H9 (cell line): ENCODE data around the gene DCST2. TPM values are rescaled to one million over a fixed set of nuclear protein-coding genes. Genes with fewer than 3 reads are reported as not detected.

Experiments
- DNase-seq: peaks from one replicate; pipeline ENCODE4 v3.0.0-alpha.2; 2017
- H2AFZ ChIP-seq: one replicate; pipeline ENCODE4 v1.6.1; 2013; ENCODE audit warnings: mild to moderate bottlenecking, low read length, control low read depth, moderate library complexity
- H2AK5ac ChIP-seq: 2 replicates; pipeline ENCODE4 v1.6.1; 2013; ENCODE audit warnings: low read length, control low read depth, mixed read lengths; ENCODE audit not compliant: insufficient read length
- H2BK120ac ChIP-seq: one replicate; pipeline ENCODE4 v1.6.1; 2013; ENCODE audit warnings: low read depth, mild to moderate bottlenecking, low read length, control low read depth, inconsistent platforms; ENCODE audit not compliant: poor library complexity, severe bottlenecking
- H2BK12ac ChIP-seq: 2 replicates; pipeline ENCODE4 v1.6.1; 2013; ENCODE audit warnings: low read length, control low read depth, mixed read lengths, low read depth; ENCODE audit not compliant: insufficient read length
- H2BK15ac ChIP-seq: 2 replicates; pipeline ENCODE4 v1.6.1; 2013; ENCODE audit warnings: low read depth, low read length, control low read depth
- H2BK20ac ChIP-seq: one replicate; pipeline ENCODE4 v1.6.1; 2013; ENCODE audit warnings: low read depth, mild to moderate bottlenecking, low read length, control low read depth, inconsistent platforms; ENCODE audit not compliant: poor library complexity, severe bottlenecking
- H2BK5ac ChIP-seq: 2 replicates; pipeline ENCODE4 v1.6.1; 2013; ENCODE audit warnings: low read length, control low read depth, mixed read lengths; ENCODE audit not compliant: insufficient read length
- H3K14ac ChIP-seq: 2 replicates; pipeline ENCODE4 v1.6.1; 2013; ENCODE audit warnings: low read length, control low read depth; ENCODE audit not compliant: insufficient read depth
- H3K18ac ChIP-seq: 2 replicates; pipeline ENCODE4 v1.6.1; 2013; ENCODE audit warnings: low read depth, mild to moderate bottlenecking, mixed read lengths, low read length, control low read depth; ENCODE audit not compliant: insufficient read length
- H3K23ac ChIP-seq: 2 replicates; pipeline ENCODE4 v1.6.1; 2013; ENCODE audit warnings: low read length, control low read depth, mixed read lengths, low read depth; ENCODE audit not compliant: insufficient read length
- H3K23me2 ChIP-seq: 2 replicates; pipeline ENCODE4 v1.6.1; 2013; ENCODE audit warnings: low read depth, mild to moderate bottlenecking, mixed read lengths, low read length, control low read depth; ENCODE audit not compliant: insufficient read length, poor library complexity, severe bottlenecking
- H3K27ac ChIP-seq: 2 replicates; pipeline ENCODE4 v1.5.1; 2013; ENCODE audit warnings: low read length, control low read depth, mixed read lengths, low read depth; ENCODE audit not compliant: insufficient read length
- H3K27me3 ChIP-seq: 2 replicates; pipeline ENCODE4 v1.6.1; 2013; ENCODE audit warnings: low read length, control low read depth, inconsistent platforms; ENCODE audit not compliant: insufficient read depth
- H3K4ac ChIP-seq: 2 replicates; pipeline ENCODE4 v1.6.1; 2013; ENCODE audit warnings: low read depth, mild to moderate bottlenecking, control low read depth, inconsistent platforms, low read length, moderate library complexity
- H3K4me1 ChIP-seq: 2 replicates; pipeline ENCODE4 v1.6.1; 2013; ENCODE audit warnings: low read length, control low read depth, inconsistent platforms; ENCODE audit not compliant: insufficient read depth
- H3K4me2 ChIP-seq: 2 replicates; pipeline ENCODE4 v1.6.1; 2013; ENCODE audit warnings: low read length, control low read depth, mixed read lengths; ENCODE audit not compliant: insufficient read length, insufficient read depth
- H3K56ac ChIP-seq: 2 replicates; pipeline ENCODE4 v1.6.1; 2013; ENCODE audit warnings: low read depth, mild to moderate bottlenecking, mixed read lengths, low read length, control low read depth; ENCODE audit not compliant: insufficient read length
- H3K79me1 ChIP-seq: 2 replicates; pipeline ENCODE4 v1.6.1; 2013; ENCODE audit warnings: low read depth, mild to moderate bottlenecking, moderate library complexity, low read length, control low read depth, inconsistent platforms; ENCODE audit not compliant: insufficient read depth, poor library complexity, severe bottlenecking
- H3K79me2 ChIP-seq: 2 replicates; pipeline ENCODE4 v1.6.1; 2013; ENCODE audit warnings: low read length, control low read depth, inconsistent platforms; ENCODE audit not compliant: insufficient read depth
- H3K9ac ChIP-seq: 2 replicates; pipeline ENCODE4 v1.6.1; 2013; ENCODE audit warnings: low read length, control low read depth, mixed read lengths; ENCODE audit not compliant: insufficient read length; ENCODE audit errors: extremely low read depth
- H3K9me3 ChIP-seq: one replicate; pipeline ENCODE4 v1.6.1; 2013; ENCODE audit warnings: low read depth, low read length, inconsistent platforms; ENCODE audit not compliant: control insufficient read depth
- H3T11ph ChIP-seq: one replicate; pipeline ENCODE4 v1.6.1; 2013; ENCODE audit warnings: mild to moderate bottlenecking, low read length, control low read depth, inconsistent platforms
- H4K20me1 ChIP-seq: one replicate; pipeline ENCODE4 v1.6.1; 2013; ENCODE audit not compliant: control insufficient read depth, insufficient read length, insufficient read depth
- H4K5ac ChIP-seq: 2 replicates; pipeline ENCODE4 v1.6.1; 2013; ENCODE audit warnings: low read depth, mild to moderate bottlenecking, mixed read lengths, low read length, control low read depth; ENCODE audit not compliant: insufficient read length
- H4K8ac ChIP-seq: replicated peaks from 2 replicates; pipeline ENCODE4 v1.6.1; 2013; ENCODE audit warnings: low read length, control low read depth, mixed read lengths, low read depth; ENCODE audit not compliant: insufficient read length
- H4K91ac ChIP-seq: 2 replicates; pipeline ENCODE4 v1.6.1; 2013; ENCODE audit warnings: low read depth, mild to moderate bottlenecking, moderate library complexity, mixed read lengths, low read length, control low read depth; ENCODE audit not compliant: insufficient read length
- H3K27ac Mint-ChIP-seq, 3 experiments: 2 replicates in 2 of 3; 3 replicates in 1 of 3; pipeline ENCODE4 v1.8.0; 2020 to 2021; ENCODE audit warnings: mixed read lengths in 3 of 3, mild to moderate bottlenecking in 1 of 3, moderate library complexity in 1 of 3
- H3K27me3 Mint-ChIP-seq: 2 replicates; pipeline ENCODE4 v1.8.0; 2021; ENCODE audit warnings: low read depth, mild to moderate bottlenecking, moderate library complexity, mixed read lengths
- H3K36me3 Mint-ChIP-seq, 3 experiments: 2 replicates in 2 of 3; 3 replicates in 1 of 3; pipeline ENCODE4 v1.8.0; 2020 to 2021; ENCODE audit warnings: low read depth in 3 of 3, mixed read lengths in 3 of 3; ENCODE audit not compliant: insufficient read depth in 1 of 3
- H3K4me1 Mint-ChIP-seq, 2 experiments: 2 replicates each; pipeline ENCODE4 v1.8.0; 2020; ENCODE audit warnings: mixed read lengths in 2 of 2
- H3K4me3 Mint-ChIP-seq, 2 experiments: 2 replicates in 1 of 2; 3 replicates in 1 of 2; pipeline ENCODE4 v1.8.0; 2020 to 2021; ENCODE audit warnings: mild to moderate bottlenecking in 2 of 2, mixed read lengths in 2 of 2, moderate library complexity in 1 of 2
- H3K9me3 Mint-ChIP-seq, 2 experiments: 2 replicates in 1 of 2; 3 replicates in 1 of 2; pipeline ENCODE4 v1.8.0; 2020; ENCODE audit warnings: mild to moderate bottlenecking in 2 of 2, mixed read lengths in 2 of 2, moderate library complexity in 1 of 2
- WGBS: extraction: QIAGEN DNeasy Blood & Tissue Kit; methylation state at CpG from one replicate; pipeline ENCODE4 v1.1.7; 2013; ENCODE audit warnings: missing lambda C conversion rate, low lambda C conversion rate, mixed read lengths; ENCODE audit not compliant: insufficient read length; ENCODE audit errors: extremely low coverage; 5-methylcytosine and 5-hydroxymethylcytosine counted together
- total RNA-seq: library from RNA; stranded (reverse); gene quantifications from 2 replicates; pipeline ENCODE4 v1.2.1, GENCODE V29; 2021
- TF ChIP-seq, protein P1 (sequence below): fragments of 200-600 bp; sonication (generic); conservative IDR thresholded peaks from 3 replicates; pipeline ENCODE4 v1.8.0; 2021; ENCODE audit warnings: antibody characterized with exemption, mild to moderate bottlenecking

The DCST2 gene
- total RNA-seq, 1 experiment from 2014 or later: 0.35 TPM

DNA sequence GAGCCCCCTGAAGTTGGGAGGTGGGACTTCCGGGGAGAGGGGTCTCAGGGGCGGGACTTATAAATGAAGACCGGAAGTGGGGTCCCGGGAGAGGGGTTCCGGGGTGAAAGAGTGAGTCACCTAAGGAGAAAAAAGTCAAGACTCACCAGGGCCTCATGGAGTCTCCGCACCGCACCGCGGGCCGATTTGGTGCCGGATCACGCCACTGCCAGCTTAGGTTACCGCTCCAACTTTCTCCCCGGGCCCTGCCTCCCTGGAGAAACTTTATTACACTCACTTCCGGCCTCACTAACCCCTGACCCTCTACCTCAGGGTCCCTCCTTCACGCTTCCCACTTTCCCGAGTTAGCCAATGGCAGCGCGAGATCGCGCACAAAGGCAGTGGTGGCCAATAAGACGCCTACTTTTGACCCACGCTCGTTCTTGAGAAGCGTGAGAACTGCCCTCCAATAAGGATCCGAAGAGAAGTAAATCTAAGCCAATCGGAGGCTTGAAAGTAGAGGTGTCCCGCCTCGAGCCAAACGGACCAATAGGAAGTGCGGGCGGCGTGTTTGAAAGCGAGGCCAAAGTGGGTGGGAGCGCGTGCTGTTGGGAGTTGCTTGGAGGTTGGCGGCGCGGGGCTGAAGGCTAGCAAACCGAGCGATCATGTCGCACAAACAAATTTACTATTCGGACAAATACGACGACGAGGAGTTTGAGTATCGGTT lies 59.3 kb downstream of the DCST2 start, which contains the start of gene CKS1B:
Gene CKS1B, plus strand, starts transcription at position 580 of the 706 bp plus-strand sequence. Its CDS starts 65 bp downstream, at position 645.
- H3K18ac ChIP-seq: peak within 1 kb of the TSS; percentile 81
- peaks cover 38% of the 10 kb centered on the region for H3K23me2 ChIP-seq
- H2BK5ac ChIP-seq: no peak within 1 kb of the TSS
- no peak within 1 kb of the TSS for H4K8ac ChIP-seq
- TF ChIP-seq, protein P1, sequence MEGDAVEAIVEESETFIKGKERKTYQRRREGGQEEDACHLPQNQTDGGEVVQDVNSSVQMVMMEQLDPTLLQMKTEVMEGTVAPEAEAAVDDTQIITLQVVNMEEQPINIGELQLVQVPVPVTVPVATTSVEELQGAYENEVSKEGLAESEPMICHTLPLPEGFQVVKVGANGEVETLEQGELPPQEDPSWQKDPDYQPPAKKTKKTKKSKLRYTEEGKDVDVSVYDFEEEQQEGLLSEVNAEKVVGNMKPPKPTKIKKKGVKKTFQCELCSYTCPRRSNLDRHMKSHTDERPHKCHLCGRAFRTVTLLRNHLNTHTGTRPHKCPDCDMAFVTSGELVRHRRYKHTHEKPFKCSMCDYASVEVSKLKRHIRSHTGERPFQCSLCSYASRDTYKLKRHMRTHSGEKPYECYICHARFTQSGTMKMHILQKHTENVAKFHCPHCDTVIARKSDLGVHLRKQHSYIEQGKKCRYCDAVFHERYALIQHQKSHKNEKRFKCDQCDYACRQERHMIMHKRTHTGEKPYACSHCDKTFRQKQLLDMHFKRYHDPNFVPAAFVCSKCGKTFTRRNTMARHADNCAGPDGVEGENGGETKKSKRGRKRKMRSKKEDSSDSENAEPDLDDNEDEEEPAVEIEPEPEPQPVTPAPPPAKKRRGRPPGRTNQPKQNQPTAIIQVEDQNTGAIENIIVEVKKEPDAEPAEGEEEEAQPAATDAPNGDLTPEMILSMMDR: no peak
- no peak within 1 kb of the TSS for H2AFZ ChIP-seq
- no peak within 1 kb of the TSS for H2BK20ac ChIP-seq
- H2AK5ac ChIP-seq: no peak within 1 kb of the TSS
- Mint-ChIP-seq H3K27ac (no peak within 1 kb of the TSS), H3K4me1 (peaks cover 31 to 33% of the 10 kb centered on the region in 2 experiments), H3K9me3 (no peaks in the 10 kb centered on the region), H3K36me3 (peaks cover 12 to 30% (median 21%) of the 10 kb centered on the region in 3 experiments; a peak in 6 of 7 replicates), H3K4me3 (no peak within 1 kb of the TSS), H3K27me3 (no peaks in the 10 kb centered on the region)
- no CpG with 5 or more reads among the region's 47 CpGs for WGBS
- H3K56ac ChIP-seq: peak within 1 kb of the TSS; percentile 15
- H3K9me3 ChIP-seq: no peaks in the 10 kb centered on the region
- peak within 1 kb of the TSS; percentile 75; the same call in 1 of the 2 replicates for H3K14ac ChIP-seq
- H3K4me2 ChIP-seq: peak within 1 kb of the TSS; percentile 87
- H4K91ac ChIP-seq: no peak within 1 kb of the TSS
- H3K79me2 ChIP-seq: peaks cover 31% of the 10 kb centered on the region
- H3K4me1 ChIP-seq: peaks cover 4% of the 10 kb centered on the region; the same call in 1 of the 2 replicates
- no peak within 1 kb of the TSS for H3T11ph ChIP-seq
- no peak within 1 kb of the TSS for H2BK12ac ChIP-seq
- H4K5ac ChIP-seq: no peak within 1 kb of the TSS
- peak within 1 kb of the TSS; percentile 97 for H3K27ac ChIP-seq
- no peak within 1 kb of the TSS for H3K4ac ChIP-seq
- no peaks in the 10 kb centered on the region for H3K27me3 ChIP-seq
- H3K79me1 ChIP-seq: no peaks in the 10 kb centered on the region
- no peak within 1 kb of the TSS for H2BK15ac ChIP-seq
- no peak within 1 kb of the TSS for H2BK120ac ChIP-seq
- DNase-seq: peak; percentile 99
- no peak within 1 kb of the TSS for H3K23ac ChIP-seq
- peak within 1 kb of the TSS; percentile 93 for H3K9ac ChIP-seq
- no peaks in the 10 kb centered on the region for H4K20me1 ChIP-seq
